Activated naive CD8-positive, alpha-beta T cell treated with anti-CD3 and anti-CD28 coated beads, Interleukin-2, amount 10 ng/mL, durations not matched to agents 7 days and 5 days (primary cell): ENCODE measurements around the gene BCL11B. TPM values are rescaled to one million over a fixed set of nuclear protein-coding genes. Genes with fewer than 3 reads are reported as not detected.
A peak's percentile ranks its signal among the peaks of the same experiment; 100 is the strongest.

Source experiments
- ATAC-seq: fragments of 150-1000 bp; cut with Tn5 transposase; one replicate; pipeline ENCODE4 v1.10.0; 2021; ENCODE audit warnings: low read depth, moderate library complexity
- POLR2A ChIA-PET: fragments of 350-600 bp; sonication (Branson Sonifier 250); formaldehyde crosslinking; loops from one replicate; lab custom pipeline; 2021; ENCODE audit warnings: antibody characterized with exemption; lab: Charles Lee
- DNase-seq: peaks from one replicate; pipeline ENCODE4 v3.0.0; 2021
- H3K27ac Mint-ChIP-seq: one replicate; pipeline ENCODE4 v1.8.0; 2022; ENCODE audit warnings: mild to moderate bottlenecking, mixed read lengths
- H3K27me3 Mint-ChIP-seq: one replicate; pipeline ENCODE4 v1.8.0; 2022; ENCODE audit warnings: mild to moderate bottlenecking, moderate library complexity, mixed read lengths
- H3K36me3 Mint-ChIP-seq: one replicate; pipeline ENCODE4 v1.8.0; 2021; ENCODE audit warnings: mild to moderate bottlenecking, mixed read lengths
- H3K4me1 Mint-ChIP-seq: one replicate; pipeline ENCODE4 v1.8.0; 2021; ENCODE audit warnings: mixed read lengths
- H3K4me3 Mint-ChIP-seq: one replicate; pipeline ENCODE4 v1.8.0; 2022; ENCODE audit warnings: mild to moderate bottlenecking, moderate library complexity, mixed read lengths
- H3K9me3 Mint-ChIP-seq: one replicate; pipeline ENCODE4 v1.8.0; 2021; ENCODE audit warnings: mixed read lengths
- total RNA-seq, 2 experiments: library from RNA; stranded (reverse); gene quantifications; one replicate each; pipeline ENCODE4 v1.2.3, GENCODE V29; 2021

The BCL11B gene
- total RNA-seq, 2 experiments from 2014 or later: 99.5 to 104 TPM

DNA sequence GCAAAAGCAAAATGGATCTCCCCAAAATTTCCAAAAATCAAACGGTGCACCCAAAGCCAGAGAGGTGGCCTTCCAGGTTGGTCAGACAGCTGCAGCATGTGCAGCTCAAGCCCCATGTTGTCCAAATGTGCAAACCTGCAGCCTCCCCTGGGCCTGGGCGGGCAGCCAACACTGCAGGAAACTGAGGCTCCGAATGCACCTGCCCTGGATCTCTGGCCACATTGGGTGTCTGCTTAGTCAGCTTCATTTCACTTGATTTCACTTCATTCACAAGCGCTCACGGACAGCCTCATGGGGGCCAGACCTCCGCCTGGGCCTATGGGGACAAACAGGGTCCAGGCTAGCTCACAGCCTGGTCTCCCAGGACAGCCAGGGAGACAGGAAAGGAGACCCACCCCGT lies 59.8 kb downstream of the BCL11B start:
- Mint-ChIP-seq H3K36me3 (peaks cover 18% of the 10 kb centered on the region), H3K4me3 (peak overlapping the region; percentile 79), H3K9me3 (no peaks in the 10 kb centered on the region), H3K27me3 (no peaks in the 10 kb centered on the region), H3K27ac (peak overlapping the region; percentile 82), H3K4me1 (peaks cover 86% of the 10 kb centered on the region)
- POLR2A ChIA-PET: interaction anchor here (0.7 to 0.8 kb wide), 2 partner anchors 12 to 18 kb away, joined by 3 to 5 read pairs; no protein-coding TSS in a partner anchor
- no peak for DNase-seq
- no peak for ATAC-seq

DNA sequence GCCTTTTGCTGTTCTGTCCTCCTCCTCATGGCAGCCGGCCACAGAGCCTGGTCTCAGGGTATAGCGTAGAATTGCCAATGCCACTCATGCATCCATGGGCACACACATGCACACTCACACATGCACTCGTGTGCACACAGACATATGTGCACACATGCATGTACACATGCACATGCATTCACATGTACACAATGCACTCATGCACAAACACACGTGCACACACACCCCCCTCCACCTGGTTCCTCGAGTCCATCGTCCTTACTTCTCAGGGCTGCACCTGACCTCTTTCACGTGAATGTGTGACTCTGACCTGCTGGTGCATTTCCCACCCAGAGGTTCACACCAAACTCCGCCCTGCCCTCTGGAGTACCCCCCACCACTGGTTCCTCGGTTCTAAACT lies 60.6 kb downstream of the BCL11B start:
- H3K36me3 Mint-ChIP-seq: peaks cover 17% of the 10 kb centered on the region
- no peaks in the 10 kb centered on the region for H3K9me3 Mint-ChIP-seq
- ATAC-seq (no peak), DNase-seq (no peak)
- POLR2A ChIA-PET: interaction anchor here (0.7 to 0.8 kb wide), 2 partner anchors 13 to 16 kb away, joined by 3 read pairs; no protein-coding TSS in a partner anchor
- H3K4me3 Mint-ChIP-seq: peak overlapping the region; percentile 79
- peaks cover 86% of the 10 kb centered on the region for H3K4me1 Mint-ChIP-seq
- no peaks in the 10 kb centered on the region for H3K27me3 Mint-ChIP-seq
- H3K27ac Mint-ChIP-seq: peak overlapping the region; percentile 82

DNA sequence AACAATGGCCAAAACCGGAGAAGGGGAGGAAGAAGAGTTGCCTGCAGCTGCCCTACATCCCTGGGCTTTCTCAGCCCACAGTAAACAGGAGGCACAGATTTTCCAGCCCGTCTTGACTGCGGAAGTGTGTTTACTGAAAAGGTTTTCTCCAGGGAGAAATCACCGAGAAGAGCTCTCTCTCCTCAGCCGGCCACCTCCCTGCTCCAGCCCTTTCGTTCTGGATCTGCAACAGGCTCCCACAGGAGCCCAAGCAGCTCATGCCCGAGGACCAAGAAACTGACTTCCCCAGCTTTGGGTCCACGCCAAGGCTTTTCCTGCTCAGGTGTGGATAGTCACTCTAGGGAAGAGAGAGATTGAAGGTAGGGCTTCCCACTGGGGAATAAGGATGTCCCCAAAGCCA lies 61.7 kb downstream of the BCL11B start:
- DNase-seq: no peak
- ATAC-seq: no peak
- Mint-ChIP-seq H3K36me3 (peaks cover 22% of the 10 kb centered on the region), H3K4me3 (peak overlapping the region; percentile 58), H3K9me3 (no peaks in the 10 kb centered on the region), H3K4me1 (peaks cover 87% of the 10 kb centered on the region), H3K27me3 (no peaks in the 10 kb centered on the region), H3K27ac (peak overlapping the region; percentile 82)
- POLR2A ChIA-PET: interaction anchor here (0.6 to 1.3 kb wide), 5 partner anchors 20 to 40 kb away, joined by 3 to 4 read pairs (median 3); no protein-coding TSS in a partner anchor

DNA sequence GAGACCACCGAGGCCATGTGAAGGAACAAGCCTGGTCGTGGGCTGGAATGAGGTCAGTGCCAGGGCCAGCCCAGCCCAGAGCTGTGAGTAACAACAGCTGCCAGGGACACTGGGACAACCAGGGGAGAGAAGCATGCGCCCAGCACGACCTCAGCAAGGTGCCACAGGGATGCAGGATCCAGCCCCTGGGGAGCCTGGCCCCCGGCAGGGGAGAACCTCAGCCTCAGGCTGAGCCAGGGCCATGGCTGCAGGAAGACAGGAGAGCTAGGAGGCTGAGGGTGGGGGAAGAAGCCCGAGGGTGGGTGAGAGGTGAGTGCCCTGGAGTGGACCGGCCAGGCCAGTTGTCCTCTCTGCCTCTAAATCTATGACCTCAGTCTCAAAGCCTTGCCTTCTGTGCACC lies 62.6 kb downstream of the BCL11B start:
- ATAC-seq (no peak), DNase-seq (no peak)
- peak overlapping the region; percentile 58 for H3K4me3 Mint-ChIP-seq
- H3K4me1 Mint-ChIP-seq: peaks cover 96% of the 10 kb centered on the region
- POLR2A ChIA-PET: interaction anchor here (0.8 to 1.3 kb wide), 5 partner anchors 13 to 41 kb away, joined by 3 to 4 read pairs (median 3); no protein-coding TSS in a partner anchor
- H3K27ac Mint-ChIP-seq: peak overlapping the region; percentile 82
- no peaks in the 10 kb centered on the region for H3K27me3 Mint-ChIP-seq
- H3K36me3 Mint-ChIP-seq: peaks cover 29% of the 10 kb centered on the region
- no peaks in the 10 kb centered on the region for H3K9me3 Mint-ChIP-seq

GRCh38 chr14:99208318-99208717 lies 63.7 kb downstream of the BCL11B start:
- H3K4me1 Mint-ChIP-seq: peaks cover 97% of the 10 kb centered on the region

GRCh38 chr14:99207456-99207855 lies 64.5 kb downstream of the BCL11B start:
- ATAC-seq: no peak
- no peak overlapping the region for H3K4me3 Mint-ChIP-seq
- DNase-seq: no peak
- H3K9me3 Mint-ChIP-seq: no peaks in the 10 kb centered on the region
- no peaks in the 10 kb centered on the region for H3K27me3 Mint-ChIP-seq
- H3K36me3 Mint-ChIP-seq: peaks cover 25% of the 10 kb centered on the region
- POLR2A ChIA-PET: interaction anchor here (0.5 to 2.4 kb wide), 7 partner anchors 18 to 61 kb away, joined by 3 to 7 read pairs (median 3); no protein-coding TSS in a partner anchor
- H3K27ac Mint-ChIP-seq: peak overlapping the region; percentile 82
- H3K4me1 Mint-ChIP-seq: peaks cover 97% of the 10 kb centered on the region

More at GRCh38 chr14:99208318-99208717, 63.7 kb downstream of the BCL11B start:
- POLR2A ChIA-PET: no interaction called here
- Mint-ChIP-seq H3K9me3 (no peaks in the 10 kb centered on the region), H3K36me3 (peaks cover 26% of the 10 kb centered on the region), H3K27ac (peak overlapping the region; percentile 82), H3K4me3 (peak overlapping the region; percentile 11), H3K27me3 (no peaks in the 10 kb centered on the region)
- no peak for DNase-seq
- ATAC-seq: no peak

DNA sequence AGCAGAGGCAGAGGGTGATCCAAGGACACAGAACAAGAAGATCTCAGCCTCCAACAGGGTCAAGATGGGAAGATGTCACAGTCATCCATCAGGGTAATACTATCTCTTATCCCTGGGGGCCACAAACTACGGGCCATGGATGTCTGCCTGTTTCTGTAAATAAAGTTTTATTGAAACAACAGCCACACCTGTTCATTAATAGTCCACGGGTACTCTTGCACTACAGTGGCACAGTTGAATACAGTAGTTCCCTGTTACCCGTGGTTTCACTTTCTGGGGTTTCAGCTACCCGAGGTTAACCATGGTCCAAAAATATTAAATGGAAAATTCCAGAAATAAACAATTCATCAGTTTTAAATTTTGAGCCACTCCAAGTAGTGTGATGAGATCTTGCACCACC lies 65.9 kb downstream of the BCL11B start:
- Mint-ChIP-seq H3K4me1 (peaks cover 97% of the 10 kb centered on the region), H3K27me3 (no peaks in the 10 kb centered on the region), H3K36me3 (peaks cover 24% of the 10 kb centered on the region), H3K9me3 (no peaks in the 10 kb centered on the region), H3K4me3 (peak overlapping the region; percentile 57), H3K27ac (peak overlapping the region; percentile 82)
- POLR2A ChIA-PET: interaction anchor here (0.6 to 2.4 kb wide), 4 partner anchors 9 to 59 kb away, joined by 3 to 7 read pairs (median 7); no protein-coding TSS in a partner anchor
- DNase-seq (no peak), ATAC-seq (no peak)

- H3K4me1 Mint-ChIP-seq: peaks cover 91% of the 10 kb centered on the region
- H3K27me3 Mint-ChIP-seq: no peaks in the 10 kb centered on the region
- ATAC-seq (no peak), DNase-seq (no peak)
- POLR2A ChIA-PET: interaction anchor here (0.6 to 2.4 kb wide), 8 partner anchors 10 to 60 kb away, joined by 3 to 7 read pairs (median 4); no protein-coding TSS in a partner anchor
- peak overlapping the region; percentile 57 for H3K4me3 Mint-ChIP-seq
- H3K27ac Mint-ChIP-seq: peak overlapping the region; percentile 82
- no peaks in the 10 kb centered on the region for H3K9me3 Mint-ChIP-seq
- H3K36me3 Mint-ChIP-seq: peaks cover 24% of the 10 kb centered on the region
These were observed 66.8 kb downstream of the BCL11B start for GRCh38 chr14:99205086-99205688.

GRCh38 chr14:99203801-99204200 lies 68.2 kb downstream of the BCL11B start:
- Mint-ChIP-seq H3K4me3 (peak overlapping the region; percentile 57), H3K4me1 (peaks cover 93% of the 10 kb centered on the region), H3K27me3 (no peaks in the 10 kb centered on the region), H3K36me3 (peaks cover 31% of the 10 kb centered on the region), H3K27ac (peak overlapping the region; percentile 82), H3K9me3 (no peaks in the 10 kb centered on the region)
- POLR2A ChIA-PET: interaction anchor here (0.8 to 5.5 kb wide), 6 partner anchors 9 to 27 kb away, joined by 3 to 28 read pairs (median 4); no protein-coding TSS in a partner anchor
- DNase-seq (no peak), ATAC-seq (no peak)

DNA sequence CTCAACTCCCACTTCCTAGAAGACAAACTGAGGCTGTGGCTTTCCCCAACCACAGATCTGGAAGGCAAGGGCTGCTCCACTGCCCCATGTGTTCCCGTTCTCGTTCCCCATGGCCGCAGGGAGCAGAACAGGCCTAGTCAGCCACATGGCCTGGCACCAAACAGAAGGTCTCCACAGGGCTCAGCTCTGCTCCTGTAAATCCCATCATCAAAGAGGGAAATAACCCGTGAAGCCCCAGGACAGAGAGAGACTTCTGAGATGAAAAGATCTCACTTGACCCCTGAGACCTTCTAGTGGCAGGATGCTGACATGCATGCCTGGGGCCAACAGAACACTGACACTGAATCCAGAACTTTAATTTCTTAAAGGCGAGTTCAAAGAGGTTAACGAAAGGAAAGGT lies 68.9 kb downstream of the BCL11B start:
- DNase-seq (no peak), ATAC-seq (no peak)
- H3K27me3 Mint-ChIP-seq: no peaks in the 10 kb centered on the region
- peaks cover 93% of the 10 kb centered on the region for H3K4me1 Mint-ChIP-seq
- peak overlapping the region; percentile 57 for H3K4me3 Mint-ChIP-seq
- POLR2A ChIA-PET: interaction anchor here (1.1 to 5.5 kb wide), 5 partner anchors 10 to 65 kb away, joined by 3 to 28 read pairs (median 6); no protein-coding TSS in a partner anchor
- peaks cover 36% of the 10 kb centered on the region for H3K36me3 Mint-ChIP-seq
- H3K27ac Mint-ChIP-seq: peak overlapping the region; percentile 82
- no peaks in the 10 kb centered on the region for H3K9me3 Mint-ChIP-seq

DNA sequence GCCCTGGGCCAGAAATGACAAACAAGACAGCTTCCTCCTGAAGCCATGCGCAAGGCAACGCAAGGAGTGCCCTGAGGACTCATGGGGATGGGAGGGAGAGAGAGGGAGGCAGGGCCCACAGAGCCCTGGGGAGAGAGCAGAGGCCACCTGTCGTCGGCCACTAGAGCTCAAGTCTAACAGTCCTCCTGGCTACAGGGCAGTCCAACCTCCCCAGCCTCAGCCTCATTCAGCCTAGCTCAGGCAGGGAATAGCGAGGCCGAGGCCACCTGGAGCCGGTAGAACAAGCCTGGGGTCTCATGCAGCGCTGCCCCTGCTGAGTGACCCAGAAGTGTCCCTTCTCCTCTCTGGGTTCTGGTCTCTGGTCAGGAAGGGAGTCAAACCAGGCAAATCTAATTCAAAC lies 69.5 kb downstream of the BCL11B start:
- Mint-ChIP-seq H3K27me3 (no peaks in the 10 kb centered on the region), H3K9me3 (no peaks in the 10 kb centered on the region), H3K4me1 (peaks cover 92% of the 10 kb centered on the region), H3K4me3 (peak overlapping the region; percentile 64), H3K36me3 (peaks cover 37% of the 10 kb centered on the region), H3K27ac (peak overlapping the region; percentile 82)
- ATAC-seq: no peak
- DNase-seq: no peak
- POLR2A ChIA-PET: interaction anchor here (0.5 to 5.5 kb wide), 9 partner anchors 11 to 207 kb away, joined by 3 to 28 read pairs (median 4); partner anchors contain the start of gene BCL11B

DNA sequence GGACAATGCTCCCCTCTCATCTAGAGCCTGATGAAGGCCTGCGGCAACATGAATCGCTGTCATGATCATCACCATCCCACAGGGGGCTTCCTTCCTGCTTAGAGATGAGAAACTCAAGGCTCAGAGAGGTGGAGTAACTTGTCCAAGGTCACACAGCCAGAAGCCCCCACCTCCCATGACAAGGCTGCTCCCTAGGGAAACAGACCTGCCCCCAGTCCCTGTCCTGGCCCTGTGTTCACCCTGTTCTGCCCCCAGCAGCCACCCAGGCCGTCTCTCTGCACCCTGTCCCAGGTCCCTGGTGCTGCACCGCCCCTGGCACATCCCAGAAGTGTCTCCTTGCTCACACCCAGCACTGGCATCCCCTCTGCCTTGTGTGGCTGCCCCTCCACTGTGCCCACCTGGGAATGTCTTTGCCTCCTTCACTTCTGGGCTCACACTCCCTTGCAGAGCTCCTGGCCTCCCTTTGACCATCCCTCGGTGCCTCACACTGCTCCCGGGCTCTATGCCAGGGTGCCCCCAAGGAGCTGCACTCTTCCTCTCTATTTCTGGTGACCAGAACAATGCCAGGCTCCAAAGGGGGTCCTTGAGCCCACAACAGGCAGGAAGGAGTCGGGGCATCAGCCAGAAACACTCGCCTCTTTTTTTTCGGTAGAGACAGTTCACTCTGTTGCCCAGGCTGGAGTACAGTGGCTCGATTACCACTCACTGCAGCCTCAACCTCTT lies 70.5 kb downstream of the BCL11B start:
- Mint-ChIP-seq H3K4me3 (peak overlapping the region; percentile 64), H3K27ac (peak overlapping the region; percentile 82), H3K27me3 (no peaks in the 10 kb centered on the region), H3K36me3 (peaks cover 40% of the 10 kb centered on the region), H3K4me1 (peaks cover 91% of the 10 kb centered on the region), H3K9me3 (no peaks in the 10 kb centered on the region)
- DNase-seq (no peak), ATAC-seq (peak; percentile 24)
- POLR2A ChIA-PET: interaction anchor here (0.6 to 5.5 kb wide), 8 partner anchors 12 to 68 kb away, joined by 3 to 28 read pairs (median 5); no protein-coding TSS in a partner anchor

GRCh38 chr14:99200654-99201005 lies 71.4 kb downstream of the BCL11B start:
- H3K27me3 Mint-ChIP-seq: no peaks in the 10 kb centered on the region
- peak overlapping the region; percentile 82 for H3K27ac Mint-ChIP-seq
- H3K9me3 Mint-ChIP-seq: no peaks in the 10 kb centered on the region
- POLR2A ChIA-PET: interaction anchor here (0.7 to 5.5 kb wide), 3 partner anchors 18 to 67 kb away, joined by 3 to 28 read pairs (median 3); no protein-coding TSS in a partner anchor
- peaks cover 36% of the 10 kb centered on the region for H3K36me3 Mint-ChIP-seq
- DNase-seq (no peak), ATAC-seq (no peak)
- H3K4me3 Mint-ChIP-seq: peak overlapping the region; percentile 64
- H3K4me1 Mint-ChIP-seq: peaks cover 90% of the 10 kb centered on the region
